OCI-LY3 (cell line): ENCODE measurements around the gene PRXL2A.

Source experiments
- CTCF ChIP-seq: fragments of 200-600, 300-600 bp; sonication (generic); IDR thresholded peaks from 2 replicates; pipeline ENCODE4 v1.5.1; 2014; ENCODE audit warnings: antibody characterized with exemption, low read length, low read depth
- EZH2phosphoT487 ChIP-seq: fragments of 200-600 bp; shearing (Covaris generic); IDR thresholded peaks from 2 replicates; pipeline ENCODE4 v1.6.1; 2018; ENCODE audit warnings: antibody characterized with exemption, mixed run types, low read depth

GRCh38 chr10:80449520-80449919, 41.2 kb downstream of the PRXL2A start:
- TF ChIP-seq CTCF, result no peak
- no peak for TF ChIP-seq EZH2phosphoT487
